GM12892 (cell line): ENCODE results near the gene LRGUK.

Experiments
- POLR2A ChIP-seq: IDR thresholded peaks from 2 replicates; pipeline ENCODE4 v1.6.1; 2011; ENCODE audit warnings: low read depth, low read length, control low read depth
- POLR2AphosphoS5 ChIP-seq: IDR thresholded peaks from 2 replicates; pipeline ENCODE4 v1.6.1; 2011; ENCODE audit warnings: low read depth, low read length, control low read depth

DNA sequence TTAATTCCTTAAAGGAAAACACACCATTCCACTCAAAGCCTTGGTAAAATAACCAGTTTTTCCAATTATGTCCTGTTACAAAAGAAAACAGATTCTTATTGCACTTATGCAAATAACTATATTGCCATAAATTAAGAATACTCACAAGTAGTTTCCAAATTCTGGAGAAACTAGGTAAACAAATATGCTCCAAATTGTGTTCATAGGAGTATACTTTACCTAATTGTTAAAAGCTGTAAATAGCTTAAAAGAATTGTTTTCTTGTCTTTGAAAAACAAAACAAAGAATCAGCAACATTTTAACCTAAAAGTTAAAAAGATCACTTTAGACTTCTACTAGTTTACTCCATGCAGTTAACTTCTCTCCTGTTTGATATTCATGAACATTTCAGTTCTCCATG lies 38.9 kb upstream of the LRGUK start:
- TF ChIP-seq POLR2A (no peak), POLR2AphosphoS5 (no peak)
